HepG2 (cell line): ENCODE measurements around the gene ORMDL3. TPM values are rescaled to one million over a fixed set of nuclear protein-coding genes. Genes with fewer than 3 reads are reported as not detected.

ENCODE experiments used
- ARID3A ChIP-seq: IDR thresholded peaks from 2 replicates; pipeline ENCODE4 v1.6.1; 2012; ENCODE audit warnings: low read depth, low read length, improper control_type of control experiment
- ATF7-NPFF ChIP-seq: sonication (generic); formaldehyde crosslinking; IDR thresholded peaks from 2 replicates; pipeline ENCODE4 v1.8.1; 2023; ENCODE audit warnings: mild to moderate bottlenecking, low read depth, missing genetic modification reagents, moderate library complexity
- CSRNP1 ChIP-seq: sonication (generic); formaldehyde crosslinking; IDR thresholded peaks from 2 replicates; pipeline ENCODE4 v1.8.1; 2023; ENCODE audit warnings: mild to moderate bottlenecking, missing genetic modification reagents
- HBP1 ChIP-seq: IDR thresholded peaks from 2 replicates; pipeline ENCODE4 v1.6.1; 2016; ENCODE audit warnings: low read depth, control low read depth
- NAIF1 ChIP-seq: sonication (generic); formaldehyde crosslinking; IDR thresholded peaks from 2 replicates; pipeline ENCODE4 v1.5.0; 2020; ENCODE audit warnings: mild to moderate bottlenecking, missing genetic modification reagents, borderline replicate concordance
- PLSCR1 ChIP-seq: sonication (generic); formaldehyde crosslinking; IDR thresholded peaks from 2 replicates; pipeline ENCODE4 v1.5.0; 2020; ENCODE audit warnings: missing genetic modification reagents, mild to moderate bottlenecking, borderline replicate concordance
- ZBED4 ChIP-seq: sonication (generic); formaldehyde crosslinking; IDR thresholded peaks from 2 replicates; pipeline ENCODE4 v1.4.0; 2020; ENCODE audit warnings: missing genetic modification reagents, borderline replicate concordance
- ZNF138 ChIP-seq: sonication (generic); formaldehyde crosslinking; IDR thresholded peaks from 2 replicates; pipeline ENCODE4 v1.5.0; 2020; ENCODE audit warnings: mild to moderate bottlenecking, low read depth, missing genetic modification reagents
- ZNF20 ChIP-seq: sonication (generic); formaldehyde crosslinking; IDR thresholded peaks from 2 replicates; pipeline ENCODE4 v1.4.0; 2020; ENCODE audit warnings: mild to moderate bottlenecking, moderate library complexity, missing genetic modification reagents
- ZNF263 ChIP-seq: sonication (generic); formaldehyde crosslinking; IDR thresholded peaks from 2 replicates; pipeline ENCODE4 v1.4.0; 2020; ENCODE audit warnings: missing genetic modification reagents
- ZNF546 ChIP-seq: sonication (generic); formaldehyde crosslinking; conservative IDR thresholded peaks from 2 replicates; pipeline ENCODE4 v1.8.1; 2023; ENCODE audit warnings: mild to moderate bottlenecking, missing genetic modification reagents
- ZNF550 ChIP-seq: sonication (generic); formaldehyde crosslinking; IDR thresholded peaks from 2 replicates; pipeline ENCODE4 v1.4.0; 2020; ENCODE audit warnings: mild to moderate bottlenecking, missing genetic modification reagents, borderline replicate concordance
- ZNF768 ChIP-seq: sonication (generic); formaldehyde crosslinking; IDR thresholded peaks from 2 replicates; pipeline ENCODE4 v1.4.0; 2020; ENCODE audit warnings: missing genetic modification reagents
- ZXDC ChIP-seq: sonication (generic); formaldehyde crosslinking; IDR thresholded peaks from 2 replicates; pipeline ENCODE4 v1.5.0; 2020; ENCODE audit warnings: mild to moderate bottlenecking, missing genetic modification reagents
- polyA plus RNA-seq, 8 experiments: library from polyadenylated mRNA; depleted of rRNA in 3 of 8; stranded (reverse) in 7 of 8; unstranded in 1 of 8; fragments of >200 nt; fragmentation: Illumina TruSeq in 4 of 8; extraction: Trizol in 4 of 8; gene quantifications; 2 replicates each; pipeline versions ENCODE4 v1.2.1 to v1.2.3, GENCODE V29; 2011 to 2016; ENCODE audit warnings: low read depth in 4 of 8, missing spikeins in 1 of 8, mixed read lengths in 1 of 8; ENCODE audit not compliant: insufficient read depth in 1 of 8
- total RNA-seq, 5 experiments: library from RNA; depleted of rRNA; stranded (reverse); fragments of >200 nt; fragmentation: Illumina TruSeq; extraction: Trizol; gene quantifications; 2 replicates each; pipeline ENCODE4 v1.2.3, GENCODE V29; 2016; ENCODE audit warnings: low read depth in 1 of 5

Gene ORMDL3
- total and polyA plus RNA-seq, 2 of the 13 experiments (the other 11 are each of a cell fraction or from before 2014, with no cell fraction given) = 181 to 384 TPM

- TF ChIP-seq HBP1 (CRISPR knock-in tag) (0 out of 2 replicates have a peak, but pooled peaks have one; percentile 31), ZNF263 (CRISPR knock-in tag) (peak; percentile 11; the same call in 1 of the 2 replicates), NAIF1 (CRISPR knock-in tag) (0 out of 2 replicates have a peak, but pooled peaks have one; percentile 37), ZNF20 (no peak), ZNF138 (CRISPR knock-in tag) (0 out of 2 replicates have a peak, but pooled peaks have one; percentile 6), ZBED4 (CRISPR knock-in tag) (peak; percentile 68; the same call in 1 of the 2 replicates), ARID3A (no peak), ZXDC (CRISPR knock-in tag) (no peak), ATF7-NPFF (CRISPR knock-in tag) (0 out of 2 replicates have a peak, but pooled peaks have one; percentile 6), ZNF546 (CRISPR knock-in tag) (no peak; the same call in 1 of the 2 replicates), ZNF550 (CRISPR knock-in tag) (peak; percentile 85; the same call in 1 of the 2 replicates), CSRNP1 (peak; percentile 81), ZNF768 (CRISPR knock-in tag) (peak; percentile 66), PLSCR1 (CRISPR knock-in tag) (no peak)
Measured at GRCh38 chr17:39927929-39928857, 792 bp upstream of the ORMDL3 start (continued).
